Choroid plexus epithelial cell (primary cell): ENCODE data around the gene POLR3K.

Experiments used
- DNase-seq: peaks from one replicate; pipeline ENCODE4 v3.0.0-alpha.2; 2010; ENCODE audit warnings: low read depth
- H3K4me3 ChIP-seq: 2 replicates; pipeline ENCODE4 v1.5.1; 2011; ENCODE audit warnings: low read depth, mild to moderate bottlenecking, control low read depth, low read length, moderate library complexity
- TF ChIP-seq, protein P1 (sequence below): conservative IDR thresholded peaks from 2 replicates; pipeline ENCODE4 v1.5.1; 2011; ENCODE audit warnings: low read depth, mild to moderate bottlenecking, control low read depth, inconsistent platforms, low read length, moderate library complexity

Gene POLR3K

DNA sequence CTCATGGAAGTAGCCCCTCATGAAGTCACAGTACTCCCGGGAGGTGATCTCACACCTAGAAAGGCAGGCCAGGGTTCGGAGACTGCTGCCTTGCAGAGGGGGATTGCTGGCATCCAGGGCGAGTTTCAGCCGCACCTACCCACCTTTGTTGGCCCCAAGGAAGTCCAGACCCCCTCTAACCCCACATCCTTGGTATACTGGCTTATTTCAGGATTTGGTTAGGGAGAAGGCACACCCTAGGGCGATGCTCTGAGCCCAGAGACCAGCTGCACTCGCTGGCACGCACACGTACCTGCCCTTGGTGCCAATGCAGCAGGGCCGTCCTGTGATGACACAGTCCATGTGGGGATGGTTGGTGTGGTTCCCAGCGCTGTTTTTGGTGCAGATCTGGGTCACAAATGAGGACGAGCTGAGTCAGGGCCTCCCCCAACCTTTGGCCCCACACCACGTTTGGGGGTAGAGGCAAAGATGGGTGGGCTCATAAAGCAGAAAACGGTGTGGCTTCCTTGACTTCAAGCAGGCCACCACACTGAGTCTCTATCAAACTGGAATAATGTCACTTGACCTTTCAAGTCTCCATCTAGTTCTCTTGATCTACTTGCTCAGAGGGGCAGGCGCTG, 6.1 kb upstream of the POLR3K start:
- DNase-seq: no peak
- no peak overlapping the region for H3K4me3 ChIP-seq
- TF ChIP-seq, protein P1, sequence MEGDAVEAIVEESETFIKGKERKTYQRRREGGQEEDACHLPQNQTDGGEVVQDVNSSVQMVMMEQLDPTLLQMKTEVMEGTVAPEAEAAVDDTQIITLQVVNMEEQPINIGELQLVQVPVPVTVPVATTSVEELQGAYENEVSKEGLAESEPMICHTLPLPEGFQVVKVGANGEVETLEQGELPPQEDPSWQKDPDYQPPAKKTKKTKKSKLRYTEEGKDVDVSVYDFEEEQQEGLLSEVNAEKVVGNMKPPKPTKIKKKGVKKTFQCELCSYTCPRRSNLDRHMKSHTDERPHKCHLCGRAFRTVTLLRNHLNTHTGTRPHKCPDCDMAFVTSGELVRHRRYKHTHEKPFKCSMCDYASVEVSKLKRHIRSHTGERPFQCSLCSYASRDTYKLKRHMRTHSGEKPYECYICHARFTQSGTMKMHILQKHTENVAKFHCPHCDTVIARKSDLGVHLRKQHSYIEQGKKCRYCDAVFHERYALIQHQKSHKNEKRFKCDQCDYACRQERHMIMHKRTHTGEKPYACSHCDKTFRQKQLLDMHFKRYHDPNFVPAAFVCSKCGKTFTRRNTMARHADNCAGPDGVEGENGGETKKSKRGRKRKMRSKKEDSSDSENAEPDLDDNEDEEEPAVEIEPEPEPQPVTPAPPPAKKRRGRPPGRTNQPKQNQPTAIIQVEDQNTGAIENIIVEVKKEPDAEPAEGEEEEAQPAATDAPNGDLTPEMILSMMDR: no peak

DNA sequence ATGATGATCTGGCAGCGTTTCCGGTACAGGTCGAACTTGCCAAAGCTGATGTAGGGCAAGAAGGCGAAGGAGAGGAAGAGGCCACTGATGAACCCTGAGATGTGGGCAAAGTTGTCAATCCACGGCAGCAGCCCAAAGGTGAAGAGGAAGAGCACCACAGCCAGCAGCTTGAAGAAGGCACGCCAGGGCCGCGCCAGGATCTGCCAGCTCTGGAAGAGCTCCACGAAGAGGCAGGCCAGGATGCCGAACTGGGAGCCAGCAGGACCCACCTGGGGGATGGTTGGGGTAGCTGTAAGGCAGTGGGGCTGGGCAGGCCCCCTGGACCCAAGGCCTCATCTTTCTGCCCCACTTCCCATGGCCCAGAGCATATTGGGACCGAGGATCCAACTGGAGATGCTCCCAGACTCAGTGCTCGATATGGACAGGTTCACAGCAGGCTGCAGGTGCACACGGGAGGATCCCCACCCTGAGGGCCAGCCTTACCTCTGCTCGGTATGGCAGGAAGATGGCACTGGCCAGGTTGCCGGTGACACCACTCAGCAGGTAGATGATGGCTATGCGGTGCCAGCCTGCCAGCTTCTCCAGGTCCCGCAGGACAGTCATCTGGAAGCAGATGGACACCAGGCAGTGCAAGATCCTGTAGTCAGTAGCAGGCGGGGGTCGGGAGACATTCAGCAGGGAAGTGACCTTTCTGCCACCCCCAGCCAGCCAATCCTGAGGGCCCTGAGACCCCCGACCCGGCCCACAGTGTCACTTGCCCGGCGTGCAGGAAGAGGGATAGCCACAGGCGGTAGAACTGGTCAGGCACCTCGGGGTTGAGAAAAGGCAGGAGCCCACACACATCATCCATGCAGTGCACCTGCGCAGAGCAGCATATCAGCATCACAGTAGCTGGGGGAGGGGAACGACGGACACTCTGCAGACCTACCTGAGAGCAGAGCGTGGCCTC, 5.4 kb upstream of the POLR3K start:
- no peak overlapping the region for H3K4me3 ChIP-seq
- TF ChIP-seq, protein P1: no peak
- DNase-seq: no peak

DNA sequence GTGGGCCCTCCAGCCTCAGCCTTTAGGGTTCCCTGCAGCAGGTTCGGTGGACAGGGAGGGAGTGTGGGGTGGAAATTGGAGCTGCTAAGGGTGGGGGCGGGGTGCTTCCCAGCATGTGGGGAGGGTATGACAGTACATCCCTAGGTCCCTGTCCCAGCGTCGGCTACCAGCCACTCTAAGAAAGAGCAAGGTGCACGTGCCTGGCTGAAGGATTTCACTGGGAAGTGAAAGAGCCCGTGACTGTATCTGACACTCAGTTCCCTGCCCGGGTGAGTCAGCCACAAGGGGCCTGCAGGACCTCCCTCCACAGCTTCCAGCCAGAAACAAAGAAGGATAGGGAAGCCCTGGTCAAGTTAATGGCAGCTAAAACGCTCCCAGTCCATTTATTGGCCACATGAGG, 4.3 kb upstream of the POLR3K start:
- no peak overlapping the region for H3K4me3 ChIP-seq
- TF ChIP-seq, protein P1: no peak
- no peak for DNase-seq

DNA sequence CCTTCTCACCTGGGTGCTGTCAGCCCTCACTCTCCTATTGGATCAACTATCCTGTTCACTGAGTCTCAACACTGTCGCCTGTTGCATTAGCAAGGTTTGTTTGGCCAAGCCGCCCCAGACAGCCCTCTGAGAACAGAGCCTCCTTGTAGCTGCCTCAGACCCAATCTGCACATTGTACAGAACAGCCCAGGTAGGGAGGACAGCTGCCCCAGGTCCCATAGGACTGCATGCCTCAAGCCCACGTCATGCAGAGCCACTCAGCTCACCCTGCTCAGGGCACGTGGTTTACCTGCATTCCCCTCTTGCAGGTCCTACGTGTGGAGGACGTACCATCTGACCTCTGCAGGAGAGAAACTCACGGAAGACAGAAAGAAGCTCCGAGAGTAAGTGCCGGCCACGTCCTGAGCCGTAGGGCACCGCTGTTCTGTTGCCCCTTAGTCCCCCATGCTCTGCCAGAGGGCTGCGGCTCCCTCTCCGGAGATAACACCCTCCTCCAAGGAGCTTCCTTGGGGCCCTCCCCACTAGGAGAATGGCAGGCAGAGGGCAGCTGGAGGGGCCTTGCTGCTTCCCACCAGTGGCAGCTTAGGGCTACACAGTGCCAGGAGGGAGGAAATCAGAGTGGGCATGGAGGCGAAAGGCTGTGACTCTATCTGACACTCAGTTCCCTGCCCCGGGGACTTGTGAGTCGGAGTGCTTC, 3.0 kb upstream of the POLR3K start:
- no peak for DNase-seq
- TF ChIP-seq, protein P1: no peak
- no peak overlapping the region for H3K4me3 ChIP-seq

DNA sequence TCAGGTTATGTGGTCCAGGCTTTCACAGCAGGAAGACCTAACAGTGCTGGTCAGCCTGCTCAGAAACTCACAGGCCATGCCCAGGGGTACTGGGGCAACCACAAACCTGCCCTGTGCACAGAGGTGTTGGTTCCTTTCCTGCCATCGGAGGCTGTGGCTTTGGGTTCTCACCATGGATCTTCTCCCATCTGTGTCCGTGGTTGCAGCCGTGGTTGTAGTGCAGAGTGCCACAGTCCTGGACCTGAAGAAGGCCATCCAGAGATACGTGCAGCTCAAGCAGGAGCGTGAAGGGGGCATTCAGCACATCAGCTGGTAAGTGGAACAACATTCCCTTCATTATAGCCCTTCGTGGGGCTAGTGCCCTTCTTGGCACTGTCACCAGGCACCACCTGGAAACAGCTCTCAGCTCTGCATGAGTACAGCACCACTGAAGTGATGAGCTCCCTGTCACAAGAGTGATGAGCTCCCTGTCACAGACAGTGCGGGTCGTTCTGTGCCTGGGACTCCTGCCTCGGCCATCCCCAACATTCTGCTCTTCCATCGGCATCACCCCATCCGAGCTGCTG, 2.2 kb upstream of the POLR3K start:
- DNase-seq: no peak
- TF ChIP-seq, protein P1: no peak
- H3K4me3 ChIP-seq: no peak overlapping the region

DNA sequence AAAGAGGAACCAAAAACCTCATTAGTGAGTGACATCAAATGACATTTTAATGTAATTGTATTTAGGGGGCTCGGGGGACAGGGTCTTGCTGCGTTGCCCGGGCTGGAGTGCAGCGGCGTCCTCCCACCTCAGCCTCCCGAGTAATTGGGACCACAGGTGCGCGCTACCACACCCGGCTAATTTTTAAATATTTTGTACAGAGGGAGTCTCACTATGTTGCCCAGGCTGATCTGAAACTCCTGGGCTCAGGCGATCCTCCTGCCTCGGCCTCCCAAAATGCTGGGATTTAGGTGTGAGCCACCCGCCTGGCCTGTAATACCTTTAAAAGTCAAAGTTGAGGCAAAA, 801 bp upstream of the POLR3K start:
- DNase-seq: no peak
- TF ChIP-seq, protein P1: no peak
- H3K4me3 ChIP-seq: peak overlapping the region; percentile 89
